ENCODE measurements around the gene ABHD17B.

The ABHD17B gene

DNA sequence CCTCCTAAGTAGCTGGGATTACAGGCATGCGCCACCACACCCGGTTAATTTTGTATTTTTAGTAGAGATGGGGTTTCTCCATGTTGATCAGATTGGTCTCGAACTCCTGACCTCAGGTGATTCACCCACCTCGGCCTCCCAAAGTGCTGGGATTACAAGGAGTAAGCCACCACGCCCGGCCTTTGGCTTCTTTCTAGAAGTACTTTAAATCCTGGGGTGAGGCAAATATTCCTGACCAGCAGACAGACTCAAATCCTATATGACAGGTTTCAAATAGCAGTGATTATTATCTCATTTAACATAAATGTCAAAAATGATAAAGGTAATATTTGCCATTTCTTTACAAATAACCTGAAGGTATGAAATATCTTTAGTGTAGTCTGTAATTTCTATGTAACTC lies 35.6 kb downstream of the ABHD17B start:
- DNase-seq = no peak

DNA sequence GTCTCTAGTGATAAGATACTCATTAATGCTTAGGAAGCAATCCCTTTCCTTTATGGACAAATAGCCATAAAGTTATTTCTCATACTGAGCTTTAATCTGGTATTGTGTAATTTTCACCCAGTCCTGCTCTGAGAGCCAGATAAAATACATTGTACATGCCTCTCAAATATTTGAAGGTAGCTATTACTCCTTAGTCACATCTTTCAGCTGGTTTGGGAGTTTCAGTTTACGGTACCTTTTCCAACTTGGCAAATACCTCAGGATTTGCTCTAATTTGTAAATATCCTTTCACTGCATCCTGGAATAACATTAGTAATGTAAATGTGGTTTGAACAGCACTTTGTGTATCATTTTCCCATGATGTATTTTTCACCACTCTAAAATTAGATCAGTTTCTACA lies 47.4 kb downstream of the ABHD17B start:
- DNase-seq = no peak

DNA sequence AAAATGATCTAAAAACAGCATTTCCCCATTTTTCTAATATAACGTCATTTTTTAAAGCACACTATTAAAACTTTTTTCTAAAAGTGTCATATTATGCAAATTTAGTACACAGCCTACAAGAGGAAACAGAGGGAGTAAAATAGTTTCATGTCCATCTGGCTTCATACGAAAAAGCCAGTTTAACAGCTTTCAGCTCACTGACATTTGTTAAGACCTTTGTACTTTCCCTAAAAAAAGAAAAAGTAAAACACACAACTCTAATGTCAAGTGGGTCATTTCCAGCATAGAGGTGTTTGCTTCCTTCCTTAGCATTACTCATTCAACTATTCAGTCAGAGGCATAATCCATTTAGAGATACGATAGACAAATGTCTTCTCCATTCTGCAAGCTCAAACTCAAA lies 49.4 kb downstream of the ABHD17B start:
- DNase-seq = no peak

DNA sequence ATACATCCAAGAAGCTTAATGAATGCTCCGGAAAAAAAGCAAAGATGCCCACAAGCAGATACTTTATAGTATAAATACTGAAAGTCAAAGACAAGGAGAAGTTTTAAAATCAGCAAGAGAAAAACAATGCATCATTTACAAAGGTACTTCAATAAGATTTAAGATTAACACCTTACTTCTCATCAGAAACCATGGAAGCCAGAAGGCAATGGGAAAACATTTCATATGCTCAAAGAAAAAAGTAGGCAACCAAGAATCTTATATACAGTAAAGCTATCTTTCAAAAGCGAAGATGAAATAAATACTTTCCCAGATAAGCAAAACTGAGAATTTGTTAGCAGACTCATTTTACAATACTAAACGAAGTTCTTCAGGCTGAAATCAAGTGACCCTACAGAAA lies 51.1 kb downstream of the ABHD17B start:
- no peak for DNase-seq

DNA sequence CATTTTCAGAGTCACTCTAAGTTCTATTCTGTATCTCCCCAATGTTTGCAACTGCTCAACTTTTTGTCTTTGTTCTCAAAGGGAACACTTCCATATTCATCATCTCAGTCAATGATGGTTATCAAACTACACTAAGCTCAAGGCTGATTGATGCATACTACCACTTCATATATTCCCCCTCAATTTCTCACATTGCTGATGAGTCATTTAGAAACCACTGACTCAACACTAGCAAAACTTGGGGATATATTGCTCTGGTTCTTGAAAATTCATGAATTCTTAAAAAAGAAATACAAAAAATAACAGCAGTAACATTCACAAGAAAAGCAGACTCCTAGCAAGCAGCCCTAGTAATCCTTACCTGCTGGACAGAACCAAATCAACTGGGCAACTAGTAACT lies 52.2 kb downstream of the ABHD17B start:
- DNase-seq = no peak

DNA sequence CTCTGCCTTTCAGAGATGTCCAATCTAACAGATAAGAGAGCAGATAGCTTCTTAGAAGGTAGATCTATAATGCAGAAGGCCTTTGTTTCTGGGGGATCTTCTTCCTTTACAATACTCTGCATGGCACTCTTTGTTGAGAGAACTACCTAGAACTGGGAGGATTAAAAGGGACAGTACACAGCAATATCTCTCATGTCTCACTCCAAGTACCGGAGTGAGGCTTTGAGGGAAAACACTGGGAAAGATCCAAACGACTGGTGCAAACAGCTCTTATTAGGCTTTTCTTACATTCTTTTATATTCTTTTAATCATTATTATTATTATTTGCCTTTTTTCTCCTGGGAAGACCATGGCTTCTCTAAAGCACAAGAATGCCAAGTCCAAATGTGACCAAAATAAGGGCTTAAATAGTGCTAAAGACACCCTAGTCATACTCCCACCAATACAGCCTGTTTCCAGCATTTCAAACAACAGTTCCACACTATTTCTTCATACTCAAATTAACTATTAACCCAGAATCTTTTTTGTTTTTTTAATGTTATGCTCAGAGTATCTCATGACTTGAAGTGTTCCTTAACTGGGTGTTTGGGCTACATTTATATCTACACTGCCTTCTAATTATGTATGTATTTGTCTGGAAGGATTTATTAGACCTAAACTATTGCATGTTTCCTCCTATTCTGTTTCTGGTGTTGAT lies 52.7 kb downstream of the ABHD17B start:
- DNase-seq = no peak

DNA sequence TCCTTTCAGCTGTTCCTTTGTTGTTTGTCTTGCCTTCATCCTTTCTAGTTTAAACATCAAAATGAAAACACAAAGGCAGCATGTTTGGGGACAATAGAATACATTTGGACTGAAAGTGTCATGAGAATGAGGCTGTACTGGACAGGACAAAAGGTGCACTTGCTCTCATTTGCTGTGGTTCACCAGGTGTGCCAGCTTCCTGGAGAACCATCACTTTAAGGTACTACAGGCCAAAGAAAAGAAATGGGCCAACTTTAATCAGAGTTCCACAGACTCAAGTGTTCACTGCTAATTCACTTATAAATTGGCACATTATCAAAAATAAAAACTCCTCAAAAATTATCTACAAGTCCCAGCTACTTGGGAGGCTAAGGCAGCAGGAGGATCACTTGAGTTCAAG lies 53.8 kb downstream of the ABHD17B start:
- DNase-seq = no peak

DNA sequence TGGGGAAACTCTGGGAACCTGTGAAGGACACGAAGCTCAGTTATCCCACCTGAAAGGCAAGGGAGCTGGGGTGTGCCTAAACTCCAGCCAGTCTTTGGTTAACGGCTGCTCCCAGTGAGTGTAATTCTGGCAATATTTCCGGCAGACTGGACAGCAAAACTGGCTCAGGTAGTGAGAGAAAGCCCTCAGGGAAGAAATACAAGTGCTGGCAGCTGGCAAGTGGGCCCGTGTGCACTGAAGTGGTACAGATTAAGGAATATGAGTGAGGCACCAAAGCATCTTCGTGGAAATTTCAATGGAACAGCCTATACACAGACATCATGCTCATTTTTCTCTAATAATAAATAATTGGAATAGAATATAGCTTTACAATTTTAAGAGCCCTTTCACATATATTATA lies 56.2 kb downstream of the ABHD17B start:
- no peak for DNase-seq

DNA sequence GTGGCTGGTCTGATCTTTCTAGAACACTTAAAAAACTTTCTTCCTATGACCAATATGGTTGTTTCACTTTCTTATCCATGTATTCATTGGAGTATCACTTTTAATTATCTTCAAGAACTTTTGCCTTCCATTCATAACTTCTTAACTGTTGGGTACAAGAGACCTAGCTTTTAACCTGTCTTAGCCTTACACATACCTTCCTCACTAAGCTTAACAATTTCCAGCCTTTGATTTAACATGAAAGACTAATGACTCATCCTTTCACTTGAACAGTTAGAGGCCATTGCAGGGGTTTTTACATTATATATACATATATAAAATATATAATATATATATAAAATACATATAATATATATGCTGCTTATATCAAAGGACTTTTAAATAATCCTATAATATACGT lies 57.9 kb downstream of the ABHD17B start:
- no peak for DNase-seq

DNA sequence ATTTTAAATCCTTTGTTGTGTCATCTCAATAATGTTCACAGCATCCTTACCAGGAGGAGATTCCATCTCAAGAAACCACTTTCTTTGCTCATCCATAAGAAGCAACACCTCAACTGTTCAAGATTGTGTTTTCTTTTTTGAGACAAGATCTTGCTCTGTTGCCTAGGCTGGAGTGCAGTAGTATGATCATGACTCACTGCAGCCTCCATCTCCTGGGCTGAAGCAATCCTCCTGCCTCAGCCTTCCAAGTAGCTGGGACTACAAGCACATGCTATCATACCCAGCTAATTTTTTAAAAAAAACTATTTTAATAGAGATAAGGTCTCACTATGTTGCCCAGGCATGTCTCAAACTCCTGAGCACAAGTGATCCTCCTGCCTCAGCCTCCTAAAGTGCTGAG lies 60.0 kb downstream of the ABHD17B start:
- DNase-seq = no peak

DNA sequence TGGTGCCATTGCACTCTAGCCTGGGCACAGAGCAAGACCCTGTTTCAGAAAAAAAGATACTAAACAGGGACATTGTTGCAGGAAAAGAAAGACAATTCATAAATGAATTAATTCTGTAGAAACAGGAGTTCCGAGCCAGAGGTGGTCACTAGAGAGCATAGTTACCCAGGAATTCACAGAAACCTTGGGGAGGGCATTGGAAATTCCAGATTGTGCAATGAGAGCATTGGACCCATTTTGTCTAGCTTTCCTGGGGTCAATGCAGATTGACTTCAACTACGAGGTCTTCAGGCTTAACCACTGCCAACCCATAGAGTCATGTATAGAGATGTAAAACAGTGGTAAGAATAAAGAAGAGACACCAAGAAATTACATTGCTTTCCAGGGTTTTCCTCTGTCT lies 63.1 kb downstream of the ABHD17B start:
- DNase-seq = no peak

DNA sequence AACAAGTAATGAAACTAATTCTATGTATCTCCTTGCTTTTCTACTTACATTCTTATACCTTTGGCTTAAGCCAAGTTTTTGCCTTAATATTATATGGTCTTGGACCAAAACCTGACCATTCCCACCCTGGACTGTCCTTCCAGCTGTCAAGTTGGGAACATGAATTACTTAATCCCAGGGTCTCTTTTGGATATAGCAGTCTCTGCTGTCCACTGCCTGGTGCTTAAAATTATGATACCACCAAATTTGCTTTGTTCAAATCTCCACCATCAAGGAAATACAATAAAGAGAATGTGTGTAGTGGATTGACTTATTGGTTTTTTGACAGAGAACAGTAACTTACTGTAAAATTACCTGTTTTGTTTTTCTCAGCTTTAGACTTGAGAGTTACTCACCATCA lies 66.2 kb downstream of the ABHD17B start:
- DNase-seq = no peak

DNA sequence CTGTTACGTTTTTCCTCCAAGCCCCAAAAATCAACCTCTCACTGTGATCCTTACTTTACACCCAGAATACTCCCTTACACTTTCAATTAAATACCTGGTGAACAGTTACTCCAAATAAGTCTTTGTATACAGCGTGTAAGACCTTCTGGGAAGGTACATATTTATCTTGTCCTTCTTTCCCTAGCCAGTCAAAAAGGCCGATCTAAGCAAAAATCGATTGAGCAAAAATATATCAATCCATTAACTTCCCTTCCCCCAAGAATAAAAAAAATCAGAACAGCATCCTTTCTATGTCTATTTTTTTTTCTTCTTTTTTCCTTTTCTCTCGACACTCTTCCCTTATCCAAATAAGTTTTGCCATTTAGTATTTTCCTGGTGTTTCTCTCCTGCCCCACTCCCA lies 71.3 kb downstream of the ABHD17B start:
- DNase-seq = no peak

DNA sequence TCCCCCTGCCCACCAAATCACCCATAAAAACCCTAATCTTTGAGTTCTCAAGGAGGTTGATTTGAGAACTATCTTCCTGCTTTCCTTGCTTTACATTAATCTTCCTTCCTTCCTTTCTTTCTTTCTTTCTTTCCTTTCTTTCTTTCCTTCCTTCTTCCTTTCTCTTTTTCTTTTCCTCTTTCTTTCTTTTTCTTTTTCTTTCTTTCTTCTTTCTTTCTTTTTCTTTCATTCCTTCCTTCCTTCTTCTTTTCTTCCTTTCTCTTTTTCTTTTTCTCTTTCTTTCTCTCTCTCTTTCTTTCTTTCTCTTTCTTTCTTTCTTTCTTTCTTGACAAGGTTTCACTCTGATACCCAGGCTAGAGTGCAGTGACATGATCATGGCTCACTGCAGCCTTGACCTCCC lies 75.4 kb downstream of the ABHD17B start:
- DNase-seq = no peak

DNA sequence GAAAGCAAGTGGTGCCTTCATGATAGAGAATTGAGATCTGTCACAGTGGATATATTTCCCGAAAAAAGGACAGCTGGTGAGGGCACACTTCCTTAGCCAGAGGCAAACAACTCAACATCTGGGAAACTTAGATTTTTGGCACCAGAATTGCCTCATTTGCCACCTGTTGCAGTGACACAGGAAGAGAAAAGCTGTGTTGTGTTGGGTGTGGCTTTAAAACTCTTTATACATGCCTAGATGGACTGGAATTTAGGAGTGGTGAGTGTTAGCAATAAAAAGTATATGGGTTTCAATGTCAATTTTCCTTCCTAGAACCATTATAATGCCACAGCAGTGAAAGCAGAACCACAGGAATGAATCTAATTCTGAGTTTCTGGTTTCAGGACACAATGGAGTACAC lies 80.1 kb downstream of the ABHD17B start:
- no peak for DNase-seq

DNA sequence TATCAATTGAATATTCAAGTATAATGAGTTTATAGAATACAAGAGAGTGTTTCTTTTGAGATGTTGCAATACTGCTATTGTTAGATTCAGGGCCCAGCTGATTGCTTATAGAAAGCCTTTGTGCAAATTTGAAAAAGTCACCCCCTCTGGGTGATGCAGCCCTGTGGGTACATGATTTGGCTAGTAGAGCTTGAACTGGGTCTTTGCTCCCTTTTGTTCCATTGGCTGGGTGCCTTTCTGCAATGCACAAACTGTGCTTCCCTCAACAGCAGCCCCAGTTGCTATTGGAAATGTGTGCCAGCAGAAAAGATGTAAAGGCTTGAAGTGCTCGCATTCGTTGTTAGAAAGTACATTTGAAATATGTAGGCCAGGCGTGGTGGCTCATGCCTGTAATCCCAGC lies 80.8 kb downstream of the ABHD17B start:
- DNase-seq = no peak

DNA sequence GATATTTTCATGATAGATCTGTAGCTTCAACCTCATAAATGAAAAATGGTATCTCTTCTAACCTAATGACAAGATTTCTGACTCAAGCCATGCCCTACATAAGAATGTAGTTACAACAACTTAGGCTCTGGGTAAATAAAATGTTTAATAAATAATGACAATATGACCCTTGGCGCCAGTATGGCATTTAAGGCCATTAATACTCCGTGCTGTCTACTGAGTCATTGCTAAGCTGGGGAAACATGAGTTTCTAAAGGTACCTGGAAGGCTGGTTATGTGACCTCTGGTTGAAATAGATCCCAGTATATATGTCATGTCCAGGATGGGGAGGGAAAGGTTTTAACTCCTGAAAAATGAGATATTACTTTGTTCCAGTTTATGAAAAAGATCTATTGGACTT lies 84.7 kb downstream of the ABHD17B start:
- DNase-seq = no peak

DNA sequence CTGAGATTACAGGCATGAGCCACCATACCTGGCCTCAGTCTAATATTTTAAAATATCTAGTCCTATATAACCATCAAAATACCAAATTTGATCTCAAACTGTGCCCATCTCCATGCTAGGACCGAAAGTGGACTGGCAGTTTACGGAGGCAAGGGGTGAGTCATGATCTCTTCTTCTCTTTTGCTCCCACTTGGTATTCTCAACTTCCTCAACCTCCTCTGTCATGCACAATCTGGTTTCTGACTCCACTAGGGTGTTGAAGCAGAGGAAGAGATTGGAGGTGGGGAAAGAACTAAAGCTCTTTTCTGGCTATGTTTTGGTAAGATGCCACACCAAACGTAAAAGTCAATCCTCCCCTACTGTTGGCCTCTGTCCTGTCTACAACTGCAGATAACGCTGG lies 86.7 kb downstream of the ABHD17B start:
- DNase-seq = no peak

DNA sequence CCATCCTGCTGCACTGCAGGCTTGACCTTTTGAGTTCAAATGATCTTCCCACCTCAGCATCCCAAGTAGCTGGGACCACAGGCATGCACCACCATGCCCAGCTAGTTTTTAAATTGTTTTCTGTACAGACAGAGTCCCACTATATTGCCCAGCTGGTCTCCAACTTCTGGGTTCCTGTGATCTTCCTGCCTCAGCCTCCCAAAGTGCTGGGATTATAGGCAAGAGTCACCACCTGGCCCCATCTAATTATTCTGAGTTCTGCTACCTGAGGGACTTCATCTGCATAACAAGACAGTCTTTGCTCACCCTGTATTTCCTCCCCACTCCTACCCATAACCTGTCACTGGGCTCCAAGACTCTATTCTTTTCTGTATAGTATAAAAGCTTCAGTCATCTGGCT lies 88.1 kb downstream of the ABHD17B start:
- no peak for DNase-seq

DNA sequence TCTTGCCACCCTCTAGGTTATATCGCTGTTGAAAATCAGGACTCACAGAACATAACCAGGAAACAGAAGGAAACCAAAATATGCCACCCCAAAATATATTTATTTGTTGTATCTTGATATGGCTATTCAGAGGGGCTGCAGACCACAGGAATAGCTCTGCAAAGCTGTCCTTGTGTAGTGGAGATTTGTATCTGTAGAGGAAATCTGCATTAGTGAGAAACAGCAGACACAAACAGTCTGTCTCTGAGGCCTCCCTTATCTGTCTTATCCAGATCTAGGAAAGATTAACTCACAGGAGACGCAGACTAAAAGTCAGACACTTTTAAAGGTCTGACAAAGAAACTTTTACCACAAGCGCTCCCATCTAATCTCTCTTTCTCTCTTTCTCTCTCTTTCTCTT lies 88.5 kb downstream of the ABHD17B start:
- no peak for DNase-seq

DNA sequence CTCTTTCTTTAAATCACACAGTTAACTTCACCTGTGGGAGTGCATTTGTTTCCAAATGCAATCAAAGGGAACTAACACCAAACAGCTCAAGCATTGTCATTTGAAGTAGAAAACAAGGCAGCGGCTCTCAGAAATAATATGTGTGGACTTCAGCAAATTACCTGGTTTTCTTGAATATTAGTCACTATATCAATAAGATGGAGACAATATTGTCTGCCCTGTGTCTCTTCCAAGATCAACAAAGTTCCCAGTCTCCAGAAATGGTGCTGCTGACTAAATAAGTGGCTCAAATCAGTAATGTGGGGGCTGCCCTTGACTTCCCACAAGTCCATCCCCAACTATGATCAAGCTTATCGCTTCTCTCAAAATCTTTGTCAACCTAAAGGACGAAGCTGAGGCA lies 89.6 kb downstream of the ABHD17B start:
- no peak for DNase-seq

DNA sequence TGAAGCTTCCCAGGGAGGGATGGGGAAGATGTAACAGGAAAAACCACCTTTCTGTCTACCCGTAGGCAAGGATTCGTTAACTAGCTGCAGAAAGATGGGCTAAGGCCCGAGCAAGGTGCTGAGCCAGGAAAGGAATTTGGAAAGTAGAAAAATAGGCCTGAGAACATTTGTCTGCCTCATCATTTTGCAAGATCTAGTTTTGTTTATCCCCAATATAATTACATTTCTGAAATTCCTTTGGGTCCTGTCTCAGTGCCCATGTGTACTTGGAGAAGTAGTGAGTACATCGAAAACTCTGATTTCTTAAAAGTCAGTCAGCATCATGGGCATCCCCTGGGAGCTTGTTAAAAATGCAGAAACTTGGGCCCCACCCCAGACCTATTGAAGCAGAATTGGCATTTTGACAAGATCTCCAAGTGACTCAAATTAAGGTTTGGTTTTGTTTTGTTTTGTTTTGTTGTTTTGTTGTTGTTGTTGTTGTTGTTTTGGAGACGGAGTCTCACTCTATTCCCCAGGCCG lies 90.5 kb downstream of the ABHD17B start:
- no peak for DNase-seq

DNA sequence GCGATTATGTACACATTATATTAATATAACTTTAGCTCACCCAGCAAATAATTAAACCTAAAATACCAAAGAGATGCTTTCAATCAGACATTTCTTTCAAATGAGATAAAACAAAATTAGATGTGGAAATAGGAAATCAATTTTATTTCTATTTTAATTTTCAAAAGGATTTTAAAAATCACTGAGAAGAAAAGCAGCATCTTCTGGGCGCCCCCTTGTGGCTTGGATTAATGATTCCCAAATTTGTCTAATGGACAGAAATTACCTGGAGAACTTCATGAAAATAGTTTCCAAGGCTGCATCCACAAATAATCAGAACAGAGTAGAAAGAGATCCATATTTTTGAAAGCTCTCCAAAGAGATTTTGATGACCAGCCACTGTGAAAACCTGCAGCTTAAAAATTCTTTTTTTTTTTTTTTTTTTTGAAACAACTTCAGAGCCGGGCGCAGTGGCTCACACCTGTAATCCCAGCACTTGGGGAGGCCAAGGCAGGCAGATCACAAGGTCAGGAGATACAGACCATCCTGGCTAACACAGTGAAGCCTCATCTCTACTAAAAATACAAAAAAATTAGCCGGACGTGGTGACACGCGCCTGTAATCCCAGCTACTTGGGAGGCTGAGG lies 91.8 kb downstream of the ABHD17B start:
- no peak for DNase-seq

DNA sequence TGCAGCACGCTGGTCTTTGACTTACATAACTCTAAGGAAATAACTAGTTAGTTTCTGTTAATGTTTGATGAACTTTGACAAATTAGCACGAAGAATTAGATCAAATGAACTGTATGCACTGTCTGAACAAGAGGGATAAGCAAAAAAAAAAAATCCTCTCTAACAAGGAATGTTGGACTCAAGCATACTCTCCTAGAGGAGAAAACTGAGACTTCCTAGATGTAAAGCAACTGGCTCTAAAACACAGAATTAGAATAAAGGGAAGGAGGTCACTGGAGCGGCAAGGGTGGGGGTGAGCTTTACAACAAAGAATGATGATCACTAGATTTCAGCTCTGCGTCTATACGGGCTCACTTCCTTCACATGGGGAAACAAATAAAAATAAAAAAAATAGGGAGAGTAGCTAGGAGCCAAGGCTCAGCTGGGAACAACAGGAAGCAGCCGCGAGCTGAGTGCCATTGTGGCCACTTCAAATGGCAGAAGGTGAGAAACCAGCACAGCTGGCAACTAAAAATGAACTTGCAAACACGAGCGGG lies 94.0 kb downstream of the ABHD17B start:
- DNase-seq = no peak
